ENCODE results near the gene RNF144A. TPM values are rescaled to one million over a fixed set of nuclear protein-coding genes. Genes with fewer than 3 reads are reported as not detected.

The RNF144A gene
- total and polyA plus RNA-seq, 2 of the 13 experiments (the other 11 are each of a cell fraction or from before 2014, with no cell fraction given): 13.9 to 16.5 TPM

GRCh38 chr2:7077660-7078267 is 160.6 kb downstream of the RNF144A start:
- no peaks in the 10 kb centered on the region for H3K9me3 ChIP-seq (ENCODE audit: low read length)
- no peak overlapping the region for H3K9ac ChIP-seq (ENCODE audit: insufficient read depth, low read depth, low read length)
- ATAC-seq (no peak), DNase-seq (ENCODE audit: low spot score) (no peak), FAIRE-seq (no peak)
- no TSS peak for BruUV-seq (replicated peaks)
- 74% methylated on average over 10 of the region's 10 CpGs for WGBS (ENCODE audit: low lambda C conversion rate)
- H3K4me2 ChIP-seq (ENCODE audit: low read depth, low read length): no peak overlapping the region
- no peaks in the 10 kb centered on the region for H4K20me1 ChIP-seq (ENCODE audit: insufficient read depth, low read length)
- CTCF ChIA-PET (ENCODE audit: low intra/inter-chr PET ratio, low total read pairs): no interaction called here
- no peaks in the 10 kb centered on the region for H3K27me3 ChIP-seq (ENCODE audit: control insufficient read depth in 1 of 2, insufficient read depth in 2 of 2, low read length in 2 of 2)
- no peaks in the 10 kb centered on the region for H3K36me3 ChIP-seq (replicated peaks in 1 of 2; ENCODE audit: control insufficient read depth in 1 of 2, insufficient read depth in 2 of 2, low read length in 2 of 2)
- POLR2A ChIA-PET: no interaction called here
- TF ChIP-seq CBX2 (IDR thresholded peaks at IDR 0.05; ENCODE audit: low read depth, low read length): no peak
- TF ChIP-seq CBX2 (CRISPR knock-in tag; IDR thresholded peaks at IDR 0.05; ENCODE audit: low read depth): no peak
- TF ChIP-seq ZNF180 (CRISPR knock-in tag; IDR thresholded peaks at IDR 0.05; ENCODE audit: borderline replicate concordance, low read depth): no peak
- no peak for TF ChIP-seq ZNF766 (CRISPR knock-in tag; IDR thresholded peaks at IDR 0.05; ENCODE audit: borderline replicate concordance)
- TF ChIP-seq BORCS8-MEF2B (CRISPR knock-in tag; IDR thresholded peaks at IDR 0.05): no peak
- TF ChIP-seq ZNF580 (CRISPR knock-in tag; IDR thresholded peaks at IDR 0.05; ENCODE audit: borderline replicate concordance, low read depth): no peak
- TF ChIP-seq PLSCR1 (CRISPR knock-in tag; IDR thresholded peaks at IDR 0.05; ENCODE audit: borderline replicate concordance): no peak
- no peak for TF ChIP-seq ZNF138 (CRISPR knock-in tag; IDR thresholded peaks at IDR 0.05; ENCODE audit: low read depth)
- no peak for TF ChIP-seq SMC3 (IDR thresholded peaks at IDR 0.05; ENCODE audit: low read length)
- intact Hi-C loops (cut with micrococcal nuclease; ENCODE audit: unreplicated experiment): no loop called here
- no peak overlapping the region for H2AFZ ChIP-seq (ENCODE audit: low read length)
- H3K27ac ChIP-seq (ENCODE audit: extremely low read length, insufficient read depth, low read length): no peak overlapping the region
- no peak overlapping the region for H3K4me3 ChIP-seq (replicated peaks in 1 of 3; ENCODE audit: insufficient read depth in 1 of 3, low read depth in 2 of 3, low read length in 3 of 3)
- no peaks in the 10 kb centered on the region for H3K4me1 ChIP-seq (ENCODE audit: insufficient read depth, low read length)
- H3K79me2 ChIP-seq (ENCODE audit: insufficient read depth, low read length): no peaks in the 10 kb centered on the region
- in situ Hi-C loops (cut with HindIII; ENCODE audit: extremely low pct_ligation_motif_present, low pct_unique_long_range_greater_than_20kb): no loop called here

Data from HepG2 (cell line).